ENCODE results near the gene UCN2.

GRCh38 chr3:48562367-48563095, 1.1 kb downstream of the UCN2 start:
- TF ChIP-seq CTCF (IDR thresholded peaks at IDR 0.05; ENCODE audit: control extremely low read depth in 1 of 3, insufficient read depth in 1 of 3, low read depth in 1 of 3, low read length in 3 of 3) (no peak), EGR1 (IDR thresholded peaks at IDR 0.05; ENCODE audit: borderline replicate concordance, low read depth, low read length) (no peak), CREB1 (IDR thresholded peaks at IDR 0.05) (no peak), TCF12 (IDR thresholded peaks at IDR 0.05; ENCODE audit: low read depth, low read length) (no peak), CBX5 (IDR thresholded peaks at IDR 0.05; ENCODE audit: low read depth, low read length) (no peak), POLR2AphosphoS5 (IDR thresholded peaks at IDR 0.05; ENCODE audit: low read depth, low read length) (no peak), POLR2A (IDR thresholded peaks at IDR 0.05; ENCODE audit: control extremely low read depth in 1 of 2, low read depth in 2 of 2, low read length in 2 of 2) (no peak), EZH2 (IDR thresholded peaks at IDR 0.05; ENCODE audit: low read depth, low read length, severe bottlenecking) (no peak), KDM5A (IDR thresholded peaks at IDR 0.05; ENCODE audit: low read length) (no peak)

All from H1 (cell line).